GM12872 (cell line): ENCODE results near the gene FOXE3.
A peak's percentile ranks its signal among the peaks of the same experiment; 100 is the strongest.

Source experiments
- CTCF ChIP-seq: IDR thresholded peaks from 3 replicates; pipeline ENCODE4 v1.5.1; 2011; ENCODE audit warnings: low read depth, mild to moderate bottlenecking, low read length, moderate library complexity; ENCODE audit not compliant: insufficient read depth

The FOXE3 gene

DNA sequence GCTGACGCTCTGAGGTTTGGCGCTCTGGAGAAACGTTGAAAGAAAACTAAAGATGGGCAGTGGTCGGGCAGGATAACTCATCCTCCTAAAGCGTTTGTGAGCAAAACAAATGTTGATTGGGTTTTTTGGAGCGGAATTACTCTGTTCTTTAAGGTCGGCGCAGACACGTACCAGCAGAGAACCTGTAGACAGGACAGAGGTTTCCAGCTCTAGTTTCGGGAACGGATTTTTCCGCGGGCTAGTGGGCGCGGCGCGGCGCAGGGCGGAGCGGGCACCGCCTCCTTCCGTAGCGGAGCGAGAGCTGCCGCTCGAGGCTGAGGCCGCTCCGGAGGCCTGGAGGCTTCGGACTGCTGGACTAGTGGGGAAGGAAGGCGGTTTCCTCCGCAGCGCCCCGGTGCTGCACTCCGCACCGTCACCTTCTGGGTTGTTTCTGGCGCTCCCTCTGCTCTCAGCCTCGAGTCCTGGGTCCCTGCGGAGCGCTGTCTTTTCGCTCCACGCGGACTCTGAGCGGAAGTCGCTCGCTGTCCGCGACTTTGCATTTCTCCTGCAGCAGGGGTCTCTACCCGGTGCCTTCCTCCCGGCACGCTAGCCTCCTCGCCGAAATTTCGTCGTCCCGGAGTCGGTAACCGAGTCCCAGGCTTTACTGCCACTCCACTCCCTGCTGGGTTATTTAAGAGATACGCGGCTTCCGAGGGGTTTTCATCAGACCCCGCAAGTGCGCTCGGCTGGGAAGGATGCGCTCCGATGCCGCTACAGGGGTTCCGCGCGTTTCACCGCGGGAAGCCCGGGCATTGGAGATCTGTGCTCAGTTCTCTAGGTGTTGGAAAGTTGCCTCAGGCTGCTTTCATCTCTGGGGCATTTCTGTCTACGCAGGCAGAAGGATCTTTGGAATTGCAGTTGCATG is 28.7 kb downstream of the FOXE3 start:
- no peak for TF ChIP-seq CTCF

- TF ChIP-seq CTCF, result no peak
Measured at GRCh38 chr1:47445823-47446550, 29.9 kb downstream of the FOXE3 start.

GRCh38 chr1:47448462-47449222 is 32.6 kb downstream of the FOXE3 start:
- TF ChIP-seq CTCF, result no peak

DNA sequence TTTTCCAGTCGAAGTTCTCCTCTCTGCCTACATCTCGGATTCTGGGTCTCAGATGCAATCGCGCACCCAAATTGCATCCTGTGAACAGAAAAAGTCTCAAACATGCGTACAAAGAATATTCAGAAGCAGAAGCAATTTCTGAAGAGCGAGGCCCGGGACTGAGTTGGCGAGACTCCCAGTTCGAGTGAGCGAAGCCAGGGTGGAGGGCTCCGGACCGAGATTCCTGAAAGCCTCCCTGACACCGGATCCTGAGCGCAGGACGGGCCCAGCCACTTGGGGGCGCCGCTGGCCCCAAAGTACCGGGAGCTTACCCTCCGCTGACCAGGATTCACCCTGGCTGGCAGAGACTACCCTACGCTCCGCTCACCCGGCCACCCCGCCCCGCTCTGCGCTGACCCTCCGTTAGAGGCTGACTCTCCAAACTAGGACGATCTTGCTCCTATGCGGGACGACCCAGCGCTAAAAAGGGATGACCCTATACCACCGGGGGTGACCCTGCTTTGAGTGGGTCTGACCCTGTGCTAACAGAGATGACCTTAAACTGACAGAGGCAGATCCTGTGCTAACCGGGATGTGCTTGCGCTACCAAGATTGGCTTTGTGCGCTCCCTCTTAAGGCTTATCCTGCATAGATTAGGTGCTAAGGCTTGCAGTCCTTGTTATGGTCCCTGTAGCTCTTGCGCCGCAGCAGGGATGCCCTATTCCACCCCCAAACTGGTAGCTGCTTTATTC is 33.9 kb downstream of the FOXE3 start:
- TF ChIP-seq CTCF, result peak; percentile 48

DNA sequence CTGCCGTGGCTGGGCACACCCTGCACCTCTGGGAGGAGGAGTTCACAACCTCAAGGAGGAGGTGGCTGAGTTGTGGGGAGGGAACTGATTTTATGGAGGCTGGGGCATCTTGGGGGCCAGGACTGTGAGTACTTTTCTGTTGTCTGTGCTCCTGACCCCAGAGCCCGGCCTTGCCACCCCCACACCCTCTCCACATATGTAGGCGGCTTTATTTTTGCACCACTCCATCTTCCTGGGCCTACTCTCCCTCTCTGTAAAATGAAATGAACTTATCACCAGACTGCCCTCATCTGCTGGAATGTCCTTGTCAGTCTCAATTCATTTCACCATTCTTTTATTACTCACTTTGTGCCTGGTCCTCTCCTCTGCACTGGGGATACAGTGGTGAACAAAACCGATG is 34.5 kb downstream of the FOXE3 start:
- no peak for TF ChIP-seq CTCF

- TF ChIP-seq CTCF, result no peak
Measured at GRCh38 chr1:47452426-47452825, 36.3 kb downstream of the FOXE3 start.
